KMS-11 (cell line): ENCODE results near the gene PKDREJ.

Experiments used
- H2AFZ ChIP-seq: fragments of 200-600 bp; sonication (generic); 2 replicates; pipeline ENCODE4 v1.6.1; 2016; ENCODE audit warnings: antibody characterized with exemption, mixed run types, low read depth
- H3K27ac ChIP-seq: fragments of 200-600 bp; sonication (generic); 2 replicates; pipeline ENCODE4 v1.6.1; 2016; ENCODE audit warnings: mild to moderate bottlenecking, mixed run types
- H3K27me3 ChIP-seq: fragments of 200-600 bp; sonication (generic); 2 replicates; pipeline ENCODE4 v1.6.1; 2017; ENCODE audit warnings: mild to moderate bottlenecking, low read depth, mixed run types, moderate library complexity; ENCODE audit not compliant: insufficient read depth
- H3K36me3 ChIP-seq: fragments of 200-600 bp; sonication (generic); 2 replicates; pipeline ENCODE4 v1.6.1; 2017; ENCODE audit warnings: mild to moderate bottlenecking, mixed run types; ENCODE audit not compliant: insufficient read depth
- H3K4me1 ChIP-seq: fragments of 200-600 bp; sonication (generic); 2 replicates; pipeline ENCODE4 v1.6.1; 2016; ENCODE audit warnings: mild to moderate bottlenecking, low read depth, mixed run types; ENCODE audit not compliant: poor library complexity, severe bottlenecking
- H3K4me2 ChIP-seq: fragments of 200-600 bp; sonication (generic); 2 replicates; pipeline ENCODE4 v1.7.0; 2016; ENCODE audit warnings: mild to moderate bottlenecking, mixed run types
- H3K4me3 ChIP-seq: fragments of 200-600 bp; sonication (generic); IDR thresholded peaks from 2 replicates; pipeline ENCODE4 v1.6.1; 2017; ENCODE audit warnings: low read depth, low read length, mixed read lengths; ENCODE audit not compliant: insufficient read depth
- H3K79me2 ChIP-seq: fragments of 200-600 bp; sonication (generic); 2 replicates; pipeline ENCODE4 v1.6.1; 2016; ENCODE audit warnings: low read depth, mixed run types; ENCODE audit not compliant: insufficient read depth
- H3K9ac ChIP-seq: fragments of 200-600 bp; sonication (generic); 2 replicates; pipeline ENCODE4 v1.6.1; 2016; ENCODE audit warnings: mild to moderate bottlenecking, mixed run types
- H4K20me1 ChIP-seq: fragments of 200-600 bp; sonication (generic); 2 replicates; pipeline ENCODE4 v1.6.1; 2016; ENCODE audit warnings: mild to moderate bottlenecking, mixed run types; ENCODE audit not compliant: insufficient read depth
- TF ChIP-seq, protein P1 (sequence below): fragments of 200-600 bp; sonication (generic); conservative IDR thresholded peaks from 2 replicates; pipeline ENCODE4 v1.6.1; 2017; ENCODE audit warnings: low read depth, mild to moderate bottlenecking, antibody characterized with exemption, low read length, moderate library complexity, mixed read lengths

PKDREJ gene

GRCh38 chr22:46246178-46246577, 17.0 kb downstream of the PKDREJ start:
- Histone ChIP-seq H3K36me3 (no peaks in the 10 kb centered on the region), H4K20me1 (no peaks in the 10 kb centered on the region), H3K4me3 (no peak overlapping the region), H3K27me3 (no peaks in the 10 kb centered on the region), H3K9ac (no peak overlapping the region), H3K4me2 (no peak overlapping the region), H3K4me1 (peaks cover 31% of the 10 kb centered on the region), H3K79me2 (0 out of 2 replicates have a peak, but pooled peaks cover 4% of the 10 kb centered on the region), H2AFZ (no peak overlapping the region), H3K27ac (no peak overlapping the region)
- TF ChIP-seq, protein P1, sequence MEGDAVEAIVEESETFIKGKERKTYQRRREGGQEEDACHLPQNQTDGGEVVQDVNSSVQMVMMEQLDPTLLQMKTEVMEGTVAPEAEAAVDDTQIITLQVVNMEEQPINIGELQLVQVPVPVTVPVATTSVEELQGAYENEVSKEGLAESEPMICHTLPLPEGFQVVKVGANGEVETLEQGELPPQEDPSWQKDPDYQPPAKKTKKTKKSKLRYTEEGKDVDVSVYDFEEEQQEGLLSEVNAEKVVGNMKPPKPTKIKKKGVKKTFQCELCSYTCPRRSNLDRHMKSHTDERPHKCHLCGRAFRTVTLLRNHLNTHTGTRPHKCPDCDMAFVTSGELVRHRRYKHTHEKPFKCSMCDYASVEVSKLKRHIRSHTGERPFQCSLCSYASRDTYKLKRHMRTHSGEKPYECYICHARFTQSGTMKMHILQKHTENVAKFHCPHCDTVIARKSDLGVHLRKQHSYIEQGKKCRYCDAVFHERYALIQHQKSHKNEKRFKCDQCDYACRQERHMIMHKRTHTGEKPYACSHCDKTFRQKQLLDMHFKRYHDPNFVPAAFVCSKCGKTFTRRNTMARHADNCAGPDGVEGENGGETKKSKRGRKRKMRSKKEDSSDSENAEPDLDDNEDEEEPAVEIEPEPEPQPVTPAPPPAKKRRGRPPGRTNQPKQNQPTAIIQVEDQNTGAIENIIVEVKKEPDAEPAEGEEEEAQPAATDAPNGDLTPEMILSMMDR, result no peak

DNA sequence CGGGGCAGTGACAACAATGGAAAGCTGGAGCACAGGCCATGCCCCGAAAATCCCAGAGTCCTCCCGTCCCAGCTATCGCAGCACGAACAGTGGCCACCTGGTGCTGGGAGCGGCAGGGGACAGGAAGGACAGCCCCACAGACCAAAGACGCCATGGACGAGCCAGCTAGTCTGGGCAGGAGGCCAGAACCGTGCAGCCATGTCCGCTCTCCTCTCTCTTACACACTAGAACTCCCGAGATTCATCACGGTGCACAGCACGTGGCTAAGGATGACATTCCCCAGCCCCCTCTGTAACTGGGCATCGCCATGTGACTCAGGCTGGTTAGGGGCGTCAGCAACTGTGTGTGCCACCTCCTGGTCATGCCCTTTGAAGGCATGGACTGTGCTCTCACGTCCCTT, 17.6 kb downstream of the PKDREJ start:
- H3K79me2 ChIP-seq, result 0 out of 2 replicates have a peak, but pooled peaks cover 4% of the 10 kb centered on the region
- H3K27me3 ChIP-seq, result no peaks in the 10 kb centered on the region
- H3K27ac ChIP-seq, result no peak overlapping the region
- no peaks in the 10 kb centered on the region for H4K20me1 ChIP-seq
- no peak overlapping the region for H2AFZ ChIP-seq
- peaks cover 32% of the 10 kb centered on the region for H3K4me1 ChIP-seq
- H3K4me3 ChIP-seq, result no peak overlapping the region
- H3K4me2 ChIP-seq, result no peak overlapping the region
- H3K36me3 ChIP-seq, result no peaks in the 10 kb centered on the region
- H3K9ac ChIP-seq, result no peak overlapping the region
- TF ChIP-seq, protein P1, result no peak

GRCh38 chr22:46244771-46245170, 18.4 kb downstream of the PKDREJ start:
- Histone ChIP-seq H3K27me3 (no peaks in the 10 kb centered on the region), H3K4me2 (no peak overlapping the region), H3K79me2 (0 out of 2 replicates have a peak, but pooled peaks cover 4% of the 10 kb centered on the region), H3K4me3 (no peak overlapping the region), H4K20me1 (no peaks in the 10 kb centered on the region), H3K36me3 (no peaks in the 10 kb centered on the region), H3K4me1 (peaks cover 39% of the 10 kb centered on the region), H2AFZ (no peak overlapping the region), H3K9ac (no peak overlapping the region), H3K27ac (no peak overlapping the region)
- TF ChIP-seq, protein P1, result no peak

DNA sequence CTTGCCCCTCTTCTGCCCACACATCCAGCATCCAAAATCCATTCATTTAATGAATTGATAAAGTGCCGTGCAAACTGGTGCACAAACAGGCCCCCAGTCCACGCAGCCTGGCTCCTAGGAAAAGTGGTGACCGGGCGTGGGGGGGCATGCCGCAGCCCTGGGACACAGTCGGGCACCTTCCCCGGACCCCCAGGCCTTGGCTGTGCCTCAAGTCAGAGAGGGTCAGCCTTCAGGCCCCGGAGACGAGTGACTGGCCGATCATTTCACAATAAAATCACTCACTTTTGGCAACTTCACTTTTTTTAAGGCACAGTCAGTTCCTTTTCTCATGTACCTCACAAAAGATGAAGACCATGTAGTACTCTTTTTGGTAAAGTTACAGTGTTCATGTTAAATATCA, 21.1 kb downstream of the PKDREJ start:
- Histone ChIP-seq H3K9ac (no peak overlapping the region), H3K4me1 (peaks cover 47% of the 10 kb centered on the region), H3K27me3 (no peaks in the 10 kb centered on the region), H3K27ac (no peak overlapping the region), H3K4me3 (no peak overlapping the region), H3K36me3 (no peaks in the 10 kb centered on the region), H3K4me2 (no peak overlapping the region), H2AFZ (no peak overlapping the region), H3K79me2 (no peaks in the 10 kb centered on the region), H4K20me1 (no peaks in the 10 kb centered on the region)
- TF ChIP-seq, protein P1, result no peak
